Right cardiac atrium (tissue), 5 donors: Measurements from ENCODE around the gene LYZL6. TPM values are rescaled to one million over a fixed set of nuclear protein-coding genes. Genes with fewer than 3 reads are reported as not detected.
A peak's percentile ranks its signal among the peaks of the same experiment; 100 is the strongest.
"Not testable (repeated sequence)": the region's sequence is repeated elsewhere in the genome, so short reads cannot be mapped to it uniquely, and the experiment has no call there.

Experiments used
- ATAC-seq, 2 donors: fragments of 200-7000 bp; cut with Tn5 transposase; one replicate each; pipeline versions ENCODE4 v1.8.0 to v1.9.1; 2020; ENCODE audit warnings: moderate library complexity in 2 of 2, mild to moderate bottlenecking in 1 of 2
- DNase-seq, 3 donors: peaks; one replicate each; pipeline ENCODE4 v3.0.0-alpha.2; 2020
- H3K27ac ChIP-seq: one replicate; pipeline ENCODE4 v1.5.1; 2013; ENCODE audit warnings: mild to moderate bottlenecking, low read length, control low read depth, moderate library complexity
- H3K27me3 ChIP-seq: one replicate; pipeline ENCODE4 v1.6.1; 2013; ENCODE audit not compliant: control insufficient read depth, insufficient read depth
- H3K4me1 ChIP-seq: one replicate; pipeline ENCODE4 v1.6.1; 2013; ENCODE audit warnings: low read length; ENCODE audit not compliant: control insufficient read depth, insufficient read depth
- H3K4me3 ChIP-seq: one replicate; pipeline ENCODE4 v1.5.1; 2013; ENCODE audit warnings: low read length, control low read depth
- H3K9me3 ChIP-seq: one replicate; pipeline ENCODE4 v1.6.1; 2013; ENCODE audit warnings: low read length; ENCODE audit not compliant: control insufficient read depth
- WGBS: extraction: QIAGEN DNeasy Blood & Tissue Kit; methylation state at CpG from one replicate; pipeline ENCODE4 v1.1.7; 2013; 5-methylcytosine and 5-hydroxymethylcytosine counted together
- intact Hi-C, 4 donors: fragments of 100-400 bp; cut with DNase I; formaldehyde crosslinking; loops; one replicate each; pipeline versions ENCODE4 v1.11.0 to v1.14.0; 2022 to 2023
- polyA plus RNA-seq: library from polyadenylated mRNA; stranded (reverse); fragments of 200-250 nt; gene quantifications from one replicate; pipeline ENCODE4 v1.2.3, GENCODE V29; 2013
- total RNA-seq, 4 donors: library from RNA; stranded (reverse); fragmentation: NEBNext Ultra II Directional; extraction: Animal tissue kit (Norgen Biotek cat#: 25700); gene quantifications; one replicate each; pipeline ENCODE4 v1.2.1, GENCODE V29; 2021
- donor health status: healthy with polysubstance abuse.
- donor health status: DM: no; HTN: yes; CAD: no.
- donor health status: DM: no; HTN: no; CAD: no.
- donor health status: DM: no; HTN: yes; CAD: no; lungs with severe emphysema.
- donor health status: DM: yes; HTN: yes; CAD: no.

Gene LYZL6
- total and polyA plus RNA-seq, 5 donors = not detected

DNA sequence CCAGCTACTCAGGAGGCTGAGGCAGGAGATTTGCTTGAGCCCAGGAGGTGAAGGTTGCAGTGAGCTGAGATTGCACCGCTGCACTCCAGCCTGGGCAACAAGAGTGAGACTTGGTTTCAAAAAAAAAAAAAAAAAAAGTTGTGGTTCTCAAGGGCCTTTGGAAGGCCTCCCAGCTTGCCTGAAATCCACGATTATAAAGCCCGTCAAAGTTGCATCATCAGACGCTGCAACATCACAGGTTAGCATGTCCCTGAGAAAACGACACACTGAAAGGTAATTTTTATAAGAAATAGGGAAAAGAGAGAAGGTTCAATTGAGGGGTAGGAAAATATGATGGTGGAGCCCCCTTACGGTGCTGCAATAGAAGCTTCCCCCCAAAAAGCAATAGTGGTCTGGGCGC is 4.6 kb upstream of the LYZL6 start:
- no peaks in the 10 kb centered on the region for H3K27me3 ChIP-seq
- WGBS = 92% methylated on average over 7 of the region's 7 CpGs
- intact Hi-C loops = no loop called here
- no peaks in the 10 kb centered on the region for H3K4me1 ChIP-seq
- no peaks in the 10 kb centered on the region for H3K9me3 ChIP-seq
- DNase-seq = no peak
- H3K4me3 ChIP-seq = no peak overlapping the region
- H3K27ac ChIP-seq = no peak overlapping the region
- no peak for ATAC-seq

DNA sequence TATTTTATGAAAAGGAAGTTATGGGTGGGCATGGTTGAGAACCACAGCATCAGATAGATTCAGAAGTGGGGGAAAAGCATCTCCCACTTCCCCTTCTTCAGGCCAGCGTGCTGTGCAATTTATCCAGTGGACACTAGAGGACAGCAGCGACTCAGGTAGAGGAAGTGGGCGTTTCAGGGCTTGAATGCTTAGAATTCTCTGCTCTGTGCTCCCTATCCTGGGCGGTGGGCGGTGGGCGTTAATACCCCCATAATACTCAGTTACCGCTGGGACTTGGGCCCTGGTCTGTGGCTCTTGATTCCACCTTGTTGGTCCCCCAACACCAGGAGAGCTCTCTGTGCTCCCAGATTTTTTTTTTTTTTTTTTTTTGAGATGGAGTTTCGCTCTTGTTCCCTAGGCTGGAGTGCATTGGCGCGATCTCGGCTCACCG is 3.7 kb upstream of the LYZL6 start:
- 26% methylated on average over 12 of the region's 12 CpGs for WGBS
- H3K27ac ChIP-seq = no peak overlapping the region
- H3K4me1 ChIP-seq = no peaks in the 10 kb centered on the region
- ATAC-seq (peak; percentile 61 to 74), DNase-seq (peak; percentile 17 to 64 (median 64))
- H3K4me3 ChIP-seq = no peak overlapping the region
- intact Hi-C loops = no loop called here
- H3K9me3 ChIP-seq = no peaks in the 10 kb centered on the region
- no peaks in the 10 kb centered on the region for H3K27me3 ChIP-seq

DNA sequence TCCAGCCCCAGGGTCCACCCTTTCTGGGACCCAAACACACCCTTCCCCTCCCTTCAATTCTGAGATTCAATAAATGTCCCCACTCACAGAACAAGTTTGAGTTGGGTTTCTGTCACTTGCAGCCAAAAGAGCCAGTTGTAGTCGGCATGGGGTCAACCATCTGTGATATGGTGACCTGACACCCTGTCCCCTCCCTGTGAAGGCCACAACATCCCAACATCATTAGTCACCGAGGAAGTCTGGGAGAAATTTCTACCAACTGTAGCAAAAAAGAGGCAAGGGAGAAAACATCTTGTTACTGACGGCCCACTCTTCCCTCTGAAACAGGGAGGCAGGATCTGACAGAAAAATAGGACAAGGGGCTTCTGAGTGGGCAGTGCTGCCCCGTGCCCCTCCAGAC is 638 bp upstream of the LYZL6 start:
- H3K27me3 ChIP-seq = no peaks in the 10 kb centered on the region
- H3K4me1 ChIP-seq = no peaks in the 10 kb centered on the region
- intact Hi-C loops = no loop called here
- no peaks in the 10 kb centered on the region for H3K9me3 ChIP-seq
- no peak overlapping the region for H3K4me3 ChIP-seq
- DNase-seq (no peak), ATAC-seq (no peak)
- WGBS = 77% methylated on average over 4 of the region's 4 CpGs
- H3K27ac ChIP-seq = no peak overlapping the region

DNA sequence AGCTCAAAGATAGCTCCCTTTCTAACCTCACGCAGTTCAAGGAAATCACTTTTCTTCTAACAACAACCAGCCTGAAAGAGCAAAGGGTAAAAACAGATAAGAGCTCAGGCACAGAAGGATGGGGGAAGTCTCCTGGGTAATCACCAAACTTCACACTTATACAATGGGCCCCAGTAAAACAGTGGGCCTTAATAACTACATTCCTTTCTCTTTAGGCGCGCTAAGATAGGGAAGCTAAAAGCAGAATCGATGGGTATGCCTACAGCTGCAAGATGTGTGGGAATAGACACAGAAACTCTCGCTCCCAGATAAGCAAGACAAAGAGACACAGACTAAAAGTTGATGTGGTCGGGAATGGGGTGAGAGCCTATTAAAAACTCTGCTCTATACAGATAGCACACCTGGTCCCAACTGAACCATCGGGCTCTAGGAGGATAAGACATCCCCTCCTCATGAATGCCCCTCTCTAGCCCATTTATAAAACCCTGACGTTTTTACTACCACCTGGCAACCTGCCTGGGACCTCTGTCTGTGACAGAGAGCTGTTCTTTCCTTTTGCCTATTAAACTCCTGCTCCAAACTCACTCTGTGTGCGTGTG is 826 bp downstream of the LYZL6 start:
- Histone ChIP-seq H3K4me3 (no peak overlapping the region), H3K27me3 (no peaks in the 10 kb centered on the region), H3K9me3 (no peaks in the 10 kb centered on the region), H3K4me1 (no peaks in the 10 kb centered on the region), H3K27ac (no peak overlapping the region)
- DNase-seq = no peak
- 40% methylated on average over 9 of the region's 9 CpGs for WGBS
- no peak for ATAC-seq
- intact Hi-C loops = no loop called here

DNA sequence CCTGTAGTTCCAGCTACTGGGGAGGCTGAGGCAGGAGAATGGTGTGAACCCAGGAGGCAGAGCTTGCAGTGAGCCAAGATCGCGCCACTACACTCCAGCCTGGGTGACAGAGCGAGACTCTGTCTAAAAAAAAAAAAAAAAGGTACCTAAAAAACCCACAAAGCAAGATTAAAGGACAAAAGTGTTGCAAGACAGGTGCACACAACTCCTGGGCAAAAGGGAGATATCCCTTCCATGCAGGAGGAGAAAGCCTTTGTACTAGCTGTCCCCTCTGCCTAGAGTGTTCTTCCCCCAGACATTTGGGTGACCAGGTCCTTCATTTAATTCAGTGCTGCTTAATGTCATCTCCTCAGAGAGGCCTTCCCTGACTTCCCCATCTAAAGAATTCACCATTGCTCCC is 5.0 kb downstream of the LYZL6 start:
- intact Hi-C loops, H3K27me3 ChIP-seq, H3K4me3 ChIP-seq, DNase-seq, H3K9me3 ChIP-seq, H3K27ac ChIP-seq, H3K4me1 ChIP-seq, ATAC-seq: not testable (repeated sequence)
- 91% methylated on average over 3 of the region's 3 CpGs for WGBS

DNA sequence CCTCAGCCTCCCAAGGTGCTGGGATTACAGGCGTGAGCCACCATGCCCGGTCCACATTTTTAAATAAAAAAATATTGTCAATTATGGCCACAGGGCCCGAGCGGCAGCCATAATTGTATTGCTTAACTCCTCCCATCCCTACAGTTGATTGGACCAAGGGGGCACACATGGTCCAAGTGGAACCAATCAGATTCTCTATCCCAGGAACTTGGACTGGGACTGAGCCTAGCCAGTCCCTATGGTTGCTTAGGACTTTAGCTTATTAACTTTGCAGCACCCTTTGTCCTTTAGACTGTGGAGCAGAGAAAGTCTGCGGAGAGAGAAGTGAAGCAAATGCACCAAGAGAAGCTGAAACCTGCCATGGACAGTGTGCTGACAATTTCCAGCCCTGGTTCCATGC is 7.5 kb downstream of the LYZL6 start:
- Histone ChIP-seq H3K27me3 (no peaks in the 10 kb centered on the region), H3K9me3 (no peaks in the 10 kb centered on the region), H3K4me1 (peaks cover 3% of the 10 kb centered on the region), H3K27ac (no peak overlapping the region), H3K4me3 (no peak overlapping the region)
- 92% methylated on average over 5 of the region's 5 CpGs for WGBS
- intact Hi-C loops = no loop called here
- DNase-seq (no peak), ATAC-seq (no peak)

DNA sequence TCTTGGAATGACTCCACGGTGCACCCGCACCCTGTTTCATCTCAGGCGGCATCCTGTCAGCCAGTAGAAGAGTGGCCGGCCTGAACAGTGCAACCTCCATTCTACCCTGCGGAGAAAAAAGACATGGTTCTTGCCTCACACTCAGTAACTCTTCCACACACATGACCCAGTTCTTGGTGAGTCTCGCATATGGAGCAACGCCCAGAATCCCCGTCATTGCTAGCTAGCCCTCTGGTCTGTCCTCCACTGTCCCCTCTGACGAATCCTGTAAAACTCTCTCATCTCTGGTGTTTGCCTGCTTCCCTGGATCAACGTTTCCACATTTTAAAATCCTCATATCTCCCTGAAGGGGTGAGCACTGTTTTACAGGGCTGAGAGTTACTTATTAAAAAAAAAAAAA is 8.8 kb downstream of the LYZL6 start:
- peak; percentile 64 to 69 (median 67) for DNase-seq
- Histone ChIP-seq H3K4me1 (peaks cover 3% of the 10 kb centered on the region), H3K9me3 (no peaks in the 10 kb centered on the region), H3K27ac (no peak overlapping the region), H3K27me3 (no peaks in the 10 kb centered on the region), H3K4me3 (no peak overlapping the region)
- no peak for ATAC-seq
- WGBS = 76% methylated on average over 10 of the region's 10 CpGs
- intact Hi-C loops = no loop called here

DNA sequence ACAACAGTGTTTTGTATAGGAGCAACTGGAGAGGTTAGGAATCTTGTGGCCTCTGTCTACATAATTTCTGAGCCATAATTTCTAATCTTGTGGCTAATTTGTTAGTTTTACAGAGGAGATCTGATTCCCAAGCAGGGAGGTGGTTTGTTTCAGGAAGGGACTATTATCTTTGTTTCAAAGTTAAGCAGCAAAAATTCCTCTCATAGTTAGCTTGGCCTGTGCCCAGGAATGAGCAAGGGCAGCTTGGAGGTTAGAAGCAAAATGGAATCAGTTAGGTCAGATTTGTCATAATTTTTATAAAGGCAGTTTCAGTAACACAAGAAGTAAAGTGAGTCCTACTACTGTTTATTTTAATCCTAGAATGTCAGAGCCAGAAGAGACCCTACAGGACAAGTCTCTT is 10.9 kb downstream of the LYZL6 start:
- no peaks in the 10 kb centered on the region for H3K27me3 ChIP-seq
- H3K4me3 ChIP-seq = no peak overlapping the region
- H3K9me3 ChIP-seq = no peaks in the 10 kb centered on the region
- H3K27ac ChIP-seq = no peak overlapping the region
- H3K4me1 ChIP-seq = peaks cover 3% of the 10 kb centered on the region
- intact Hi-C loops = no loop called here
- ATAC-seq (peak in 1 of 2 donors; percentile 40), DNase-seq (no peak)

DNA sequence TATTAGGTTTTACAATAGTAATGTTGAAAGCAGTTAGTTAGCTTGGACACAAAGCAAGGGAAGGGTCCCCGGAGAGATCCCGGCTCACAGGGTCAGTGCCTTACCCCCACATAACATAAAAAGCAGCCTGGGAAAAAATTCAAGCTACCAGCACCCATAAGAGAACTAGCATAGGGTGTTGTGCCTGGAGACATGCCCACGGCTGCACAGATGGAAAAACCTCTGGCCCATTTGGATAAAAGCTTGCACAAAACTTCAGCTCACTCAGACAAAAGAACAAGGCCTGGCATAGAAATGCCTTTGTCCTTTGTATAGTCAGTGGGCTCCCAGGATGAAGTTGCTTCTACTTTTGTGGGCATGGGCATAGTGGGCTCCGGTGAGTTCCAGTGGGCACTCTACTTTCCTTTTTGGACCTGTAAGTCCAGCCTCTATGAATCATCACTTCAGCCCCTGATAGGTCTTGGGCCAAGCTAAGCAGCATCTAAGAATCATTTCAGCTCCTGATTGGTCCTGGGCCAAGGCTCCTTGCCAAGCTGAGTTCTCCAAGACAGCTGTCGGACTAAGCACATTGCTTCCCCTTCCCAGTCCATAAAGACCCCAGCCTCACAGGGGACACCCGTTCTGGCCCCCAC is 11.6 kb downstream of the LYZL6 start:
- WGBS = 51% methylated on average over 6 of the region's 6 CpGs
- ATAC-seq (peak; percentile 66 to 88), DNase-seq (peak; percentile 68 to 81 (median 72))
- Histone ChIP-seq H3K27me3 (no peaks in the 10 kb centered on the region), H3K4me3 (no peak overlapping the region), H3K9me3 (no peaks in the 10 kb centered on the region), H3K4me1 (peaks cover 3% of the 10 kb centered on the region), H3K27ac (no peak overlapping the region)
- intact Hi-C loops = no loop called here

DNA sequence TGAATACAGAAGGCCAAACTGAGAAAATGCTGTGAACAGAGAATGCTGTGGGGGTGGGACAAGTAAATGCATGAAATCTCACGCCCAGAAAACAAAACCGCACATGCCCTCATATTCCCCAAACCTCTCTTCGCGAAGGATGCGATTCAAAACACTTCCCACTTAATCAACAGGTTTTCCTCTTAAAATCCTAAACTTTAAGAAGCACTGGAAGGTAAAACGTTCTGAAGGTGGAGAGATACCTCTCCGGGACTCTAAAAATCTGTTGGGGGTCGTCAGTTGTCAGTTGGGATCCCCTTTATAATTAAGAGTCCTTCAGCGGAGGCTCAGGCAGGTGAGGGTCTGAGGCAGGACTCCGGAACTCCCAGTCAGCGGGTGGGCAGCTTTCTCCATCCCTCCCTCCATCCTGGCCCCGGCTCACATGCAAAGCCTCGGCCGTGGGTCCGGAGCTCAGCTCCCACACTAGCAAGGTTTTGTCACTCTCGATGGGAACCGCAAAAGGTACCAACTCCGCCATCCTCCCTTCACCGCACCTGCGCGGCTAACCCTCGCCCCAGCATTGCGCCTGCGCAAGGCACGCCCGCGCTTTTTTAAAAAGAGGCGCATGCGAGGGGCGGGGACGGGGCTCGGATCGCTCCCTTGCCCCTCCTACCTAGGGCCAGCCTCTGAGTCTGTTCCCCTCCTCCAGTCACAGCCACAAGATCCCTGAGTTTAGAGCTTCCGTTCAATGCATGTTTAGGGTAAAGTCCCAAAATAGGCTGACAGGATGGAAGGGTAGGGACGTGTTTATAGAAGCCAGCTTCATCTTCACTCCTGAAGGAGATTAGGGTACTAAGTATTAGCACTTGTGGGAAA is 13.1 kb downstream of the LYZL6 start, which contains the start of gene RDM1:
Gene RDM1, minus strand, starts transcription at position 563 of the 855 bp plus-strand sequence. Its CDS starts 46 bp downstream, at position 517.
- peak within 1 kb of the TSS; percentile 5 for H3K4me3 ChIP-seq
- H3K27ac ChIP-seq = no peak within 1 kb of the TSS
- no peaks in the 10 kb centered on the region for H3K9me3 ChIP-seq
- ATAC-seq (peak; percentile 82 to 88), DNase-seq (peak; percentile 58 to 87 (median 82))
- WGBS = 2% methylated on average over 35 of the region's 35 CpGs
- no peaks in the 10 kb centered on the region for H3K27me3 ChIP-seq
- intact Hi-C loops = no loop called here
- peaks cover 3% of the 10 kb centered on the region for H3K4me1 ChIP-seq

DNA sequence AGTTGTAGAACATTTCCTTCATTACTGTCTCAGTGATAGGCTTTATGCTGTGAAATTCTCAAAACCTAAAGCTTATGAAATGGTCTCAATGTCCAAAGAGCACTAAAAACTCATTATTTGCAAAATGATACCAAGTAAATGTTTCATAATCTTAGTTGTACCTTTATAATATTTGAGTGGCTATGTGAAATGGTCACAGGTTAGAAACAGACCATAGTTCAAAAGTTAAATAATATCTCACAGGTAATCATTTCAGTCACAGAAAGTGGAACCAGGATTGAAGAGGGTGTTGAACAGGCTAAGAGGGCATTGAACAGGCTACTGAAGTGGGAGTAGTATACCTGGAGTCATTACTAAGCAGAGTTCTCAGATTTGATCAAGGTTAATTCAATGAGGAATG is 15.8 kb downstream of the LYZL6 start:
- intact Hi-C loops = no loop called here
- H3K9me3 ChIP-seq = no peaks in the 10 kb centered on the region
- ATAC-seq (no peak), DNase-seq (no peak)
- no peak overlapping the region for H3K4me3 ChIP-seq
- peaks cover 3% of the 10 kb centered on the region for H3K4me1 ChIP-seq
- H3K27me3 ChIP-seq = no peaks in the 10 kb centered on the region
- no peak overlapping the region for H3K27ac ChIP-seq
